Measurements from ENCODE around the gene PSMB8.
A peak's percentile ranks its signal among the peaks of the same experiment; 100 is the strongest.
"Not testable (repeated sequence)": the region's sequence is repeated elsewhere in the genome, so short reads cannot be mapped to it uniquely, and the experiment has no call there.

Gene PSMB8

DNA sequence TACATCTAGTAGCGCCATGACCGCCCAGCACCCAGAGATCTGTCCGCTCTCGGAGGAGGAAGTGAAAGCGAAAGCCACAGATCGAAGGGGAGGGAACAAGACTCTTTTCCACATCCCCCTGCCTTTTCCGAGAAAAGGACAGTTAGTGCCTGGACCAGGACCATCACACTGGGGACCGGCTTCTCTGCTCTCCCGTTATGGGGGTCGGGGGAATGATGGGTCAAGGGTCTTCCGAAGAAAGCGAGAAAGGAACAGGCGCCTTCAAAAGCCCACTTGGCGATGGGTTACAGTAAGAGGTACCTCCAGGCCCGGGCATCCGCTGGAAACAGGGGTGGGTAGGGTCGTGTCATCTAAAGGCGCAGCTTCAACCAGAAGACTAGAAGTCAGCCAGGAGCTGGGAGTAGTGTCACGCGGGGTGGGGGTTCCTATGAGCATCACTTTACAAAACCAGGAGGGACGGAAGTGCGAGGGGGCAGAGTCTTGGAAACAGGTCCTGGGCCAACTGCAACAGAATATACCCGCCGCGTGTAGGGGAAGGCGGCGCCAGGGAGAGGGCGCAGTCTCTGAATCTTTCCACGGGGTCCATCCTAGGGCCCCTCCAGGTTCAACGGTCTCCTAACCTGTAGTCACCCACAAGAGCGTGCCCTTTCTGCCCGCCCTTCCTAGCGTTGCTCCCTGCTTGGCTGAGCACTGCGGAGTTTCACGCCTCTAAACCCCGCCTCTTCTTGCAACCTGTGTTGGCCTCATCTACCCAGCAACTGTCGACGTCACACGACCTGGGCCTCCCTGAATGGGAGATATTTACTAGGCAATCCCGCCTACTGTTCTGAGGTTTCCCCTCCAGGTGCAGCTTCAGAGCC, at the start of gene PSMB8:
Gene PSMB8, minus strand, starts transcription at position 69 of the 860 bp plus-strand sequence. Its CDS starts 51 bp downstream, at position 18.
- peak; percentile 82 for DNase-seq

DNA sequence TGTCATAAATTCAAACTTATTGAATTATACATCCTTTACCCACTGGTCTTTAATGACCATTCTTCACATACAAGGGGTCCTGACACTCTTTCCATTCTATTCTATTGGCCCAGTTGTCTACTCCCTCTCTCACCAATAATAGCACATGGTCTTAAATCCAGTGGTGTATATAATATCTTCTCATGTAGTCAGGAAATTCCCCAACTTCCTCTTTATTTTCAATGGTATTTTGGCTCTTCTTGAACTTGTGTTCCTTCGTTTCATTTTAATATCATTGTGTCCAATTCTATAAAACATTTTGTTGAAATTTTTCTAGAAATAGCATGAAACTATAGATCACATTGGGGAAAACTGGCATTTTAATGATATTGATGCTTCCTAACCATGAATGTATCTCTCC, 47.0 kb upstream of the PSMB8 start:
- DNase-seq: no peak

DNA sequence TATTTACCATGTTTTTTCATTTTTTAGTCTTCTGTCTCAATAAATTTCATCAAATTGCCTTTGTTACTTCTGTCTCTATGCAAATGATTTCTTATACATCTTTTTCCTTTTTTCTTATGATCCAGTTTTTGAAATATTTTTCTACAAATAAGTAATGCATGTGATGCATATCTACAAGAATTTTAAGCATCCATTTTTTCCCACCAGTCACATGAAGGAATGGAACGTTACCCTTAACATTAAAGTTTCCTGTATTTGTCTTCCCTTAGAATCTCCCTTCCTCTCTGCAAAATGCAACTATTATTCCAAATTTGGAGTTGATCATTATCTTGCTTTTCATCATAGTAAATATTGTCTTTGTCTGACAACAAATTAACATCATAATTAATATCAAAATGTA, 45.7 kb upstream of the PSMB8 start:
- DNase-seq: no peak

DNA sequence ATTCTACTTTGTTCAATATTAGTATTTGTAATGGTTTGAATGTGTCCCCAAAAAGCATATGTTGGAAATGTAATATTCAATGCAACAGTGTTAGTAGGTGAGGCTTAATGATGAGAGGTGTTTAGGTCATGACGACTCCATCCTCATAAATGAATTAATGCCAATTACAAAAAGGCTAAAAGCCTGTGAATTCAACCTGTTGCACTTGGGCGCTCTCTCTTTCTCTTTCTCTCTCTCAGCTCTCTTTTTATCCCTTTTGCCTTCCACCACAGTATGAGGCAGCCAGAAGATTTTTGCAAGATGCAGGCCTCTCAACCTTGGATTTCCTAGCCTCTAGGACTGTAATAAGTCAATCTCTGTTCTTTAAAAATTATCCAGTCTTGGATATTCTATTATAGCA, 44.7 kb upstream of the PSMB8 start:
- no peak for DNase-seq

DNA sequence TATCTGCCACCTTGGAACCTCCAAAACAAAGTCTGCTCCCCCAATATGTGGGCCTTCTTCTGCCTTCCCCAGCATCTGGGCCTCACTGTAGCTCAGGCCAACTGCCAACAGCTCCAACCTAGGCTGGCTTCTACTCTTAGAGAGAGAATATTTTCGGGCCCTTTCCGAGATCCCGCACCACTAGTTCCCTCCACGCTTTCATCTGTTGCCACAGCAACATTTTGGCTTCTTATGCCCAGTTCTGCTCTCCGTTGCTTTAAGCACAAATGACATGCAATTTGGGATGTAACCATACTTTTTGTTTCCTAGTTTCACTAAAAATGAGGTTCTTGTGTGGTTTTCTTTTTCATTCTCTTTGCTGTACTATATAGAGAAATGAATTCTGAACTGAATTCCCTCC, 43.8 kb upstream of the PSMB8 start:
- no peak for DNase-seq

DNA sequence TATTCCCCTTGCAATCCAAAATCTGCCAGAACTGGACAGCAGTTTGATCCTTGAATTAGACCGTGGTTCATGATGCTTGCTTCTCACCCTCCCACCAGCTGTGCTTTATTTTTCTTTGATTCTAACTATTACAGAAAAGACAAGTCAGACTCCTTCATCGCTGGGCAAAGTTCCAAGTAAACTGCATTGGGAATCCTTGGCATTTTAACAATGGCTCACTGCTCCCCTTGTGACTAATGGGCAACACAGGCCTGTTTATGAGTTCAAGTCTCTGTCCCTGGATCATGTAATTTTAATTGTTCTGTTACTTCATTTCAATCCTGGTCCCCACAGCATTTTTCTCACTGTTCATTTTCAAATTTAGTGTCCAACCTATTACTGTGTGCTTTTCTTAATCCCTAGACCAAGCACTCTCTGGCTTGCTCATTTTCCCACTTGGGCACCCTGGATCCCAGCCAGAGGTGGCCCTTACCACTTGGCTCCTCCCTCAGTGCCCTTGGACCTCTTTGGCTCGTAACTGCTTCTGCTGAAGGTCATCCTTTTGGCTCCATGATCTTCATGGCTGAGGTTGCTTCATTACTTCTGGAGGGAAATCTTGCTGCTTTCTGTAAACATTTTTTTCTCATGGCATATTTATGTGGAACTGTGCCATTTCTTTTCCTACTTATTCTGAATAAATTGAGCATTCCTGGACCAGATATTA, 43.0 kb upstream of the PSMB8 start:
- no peak for DNase-seq

DNA sequence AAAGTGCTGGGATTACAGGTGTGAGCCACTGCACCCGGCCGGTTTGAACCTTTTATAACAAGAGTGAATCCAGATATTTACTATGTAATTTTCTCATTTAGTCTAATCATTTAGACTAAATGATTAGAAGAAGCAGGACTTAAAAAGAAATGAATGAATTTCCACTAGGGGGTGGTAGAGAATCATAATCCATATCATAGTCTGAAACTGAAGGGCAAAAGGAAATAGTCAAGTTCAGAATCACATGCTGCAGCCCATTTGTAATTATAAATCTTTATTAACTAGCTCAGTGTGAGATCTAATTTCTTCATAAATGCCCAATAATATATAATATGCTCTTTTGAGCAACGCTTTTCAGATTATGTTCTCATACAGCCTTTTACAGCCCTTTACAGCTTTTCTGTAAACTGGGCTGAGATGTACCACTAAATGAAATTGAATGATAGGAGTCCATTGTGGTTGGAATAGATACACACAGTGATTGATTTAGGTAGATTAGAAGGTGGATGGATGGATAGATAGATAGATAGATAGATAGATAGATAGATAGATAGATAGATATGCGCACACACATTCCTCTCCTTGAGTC, 41.9 kb upstream of the PSMB8 start:
- peak; percentile 53 for DNase-seq

DNA sequence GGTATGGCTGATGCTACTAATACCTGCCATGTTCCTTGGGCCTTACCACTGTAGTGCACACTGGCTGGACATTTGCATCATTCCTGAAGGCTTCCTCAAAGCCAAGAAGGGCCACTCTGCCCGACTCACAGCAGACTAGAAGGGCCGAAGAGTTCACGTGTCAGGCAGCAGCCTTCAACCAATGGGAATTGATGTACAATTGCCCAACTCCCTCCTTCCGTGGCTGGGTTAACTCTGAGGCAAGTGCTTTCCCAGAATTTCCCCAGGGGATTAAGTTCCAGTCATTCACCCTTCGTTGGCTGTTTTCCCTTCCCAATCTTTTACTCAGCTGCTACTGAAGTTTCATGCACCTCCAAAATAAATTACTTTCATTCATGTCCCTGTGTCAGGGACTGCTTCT, 39.9 kb upstream of the PSMB8 start:
- no peak for DNase-seq

DNA sequence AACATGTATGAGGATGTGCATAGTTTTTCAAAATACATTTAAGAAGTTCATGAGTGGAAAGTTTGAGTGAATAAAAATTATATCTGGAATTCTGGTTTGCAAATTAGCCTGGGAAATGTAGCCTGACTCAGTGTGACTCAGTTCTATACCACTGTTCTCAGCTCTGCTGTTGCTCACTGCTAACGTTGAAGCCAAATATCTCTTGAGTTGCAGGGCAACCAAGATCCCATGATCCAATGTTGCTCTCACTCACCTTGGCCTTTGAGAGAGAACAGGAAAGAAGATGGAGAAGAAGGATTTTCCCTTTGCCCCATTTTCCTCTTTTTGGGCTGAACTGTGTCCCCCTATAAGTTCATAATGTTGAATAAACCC, 39.0 kb upstream of the PSMB8 start:
- no peak for DNase-seq

DNA sequence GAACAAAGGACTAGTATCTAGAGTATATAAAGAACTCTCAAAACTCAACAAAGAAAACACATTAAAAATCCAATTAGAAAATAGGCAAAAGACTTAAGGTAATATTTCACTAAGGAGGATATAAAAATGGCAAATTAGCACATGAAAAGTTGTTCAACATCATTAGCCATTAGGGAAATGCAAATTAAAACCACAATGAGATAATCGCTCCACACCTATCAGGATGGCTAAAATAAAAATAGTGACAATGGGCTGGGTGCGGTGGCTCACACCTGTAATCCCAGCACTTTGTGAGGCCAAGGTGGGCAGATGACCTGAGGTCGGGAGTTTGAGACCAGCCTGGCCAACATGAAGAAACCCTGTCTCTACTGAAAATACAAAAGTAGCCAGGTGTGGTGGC, 37.1 kb upstream of the PSMB8 start:
- not testable (repeated sequence) for DNase-seq

DNA sequence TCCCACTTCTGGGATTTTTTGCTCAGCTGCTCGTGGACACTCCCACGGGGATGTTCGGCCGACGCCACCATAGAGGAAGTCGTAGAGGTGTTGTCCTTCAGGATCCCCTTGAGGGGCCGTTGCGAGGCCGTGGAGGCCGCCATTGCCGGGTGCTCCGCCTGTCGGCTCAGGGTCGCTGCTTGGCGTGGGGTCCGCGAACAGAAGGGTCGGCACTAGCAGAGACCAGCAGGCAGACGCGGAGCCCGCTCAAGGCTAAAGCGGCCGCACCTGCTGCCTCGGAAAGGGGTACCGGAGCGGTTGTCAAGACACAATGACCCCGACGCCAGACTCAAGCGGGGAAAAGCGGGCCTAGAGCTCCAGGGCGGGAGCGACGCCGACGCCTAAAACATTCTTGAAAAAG, 35.8 kb upstream of the PSMB8 start:
- no peak for DNase-seq

DNA sequence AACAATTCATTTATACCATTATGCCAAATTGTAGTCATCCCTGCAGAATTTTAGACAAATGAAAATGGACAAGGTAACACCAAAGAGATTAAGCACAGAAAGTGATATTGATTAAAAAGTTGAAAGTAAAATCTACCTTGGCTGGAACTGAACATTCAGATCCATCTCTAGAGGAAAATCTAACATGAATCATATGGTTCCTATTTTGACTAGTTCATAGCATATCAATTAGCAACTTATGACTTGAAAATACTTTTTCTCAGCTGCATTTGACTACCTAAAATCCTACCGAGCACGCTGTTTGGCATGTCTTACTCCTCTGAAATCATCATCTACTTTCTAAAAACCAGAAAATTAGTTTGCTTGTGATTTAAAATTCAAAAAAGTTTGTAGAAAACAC, 32.8 kb upstream of the PSMB8 start:
- no peak for DNase-seq

DNA sequence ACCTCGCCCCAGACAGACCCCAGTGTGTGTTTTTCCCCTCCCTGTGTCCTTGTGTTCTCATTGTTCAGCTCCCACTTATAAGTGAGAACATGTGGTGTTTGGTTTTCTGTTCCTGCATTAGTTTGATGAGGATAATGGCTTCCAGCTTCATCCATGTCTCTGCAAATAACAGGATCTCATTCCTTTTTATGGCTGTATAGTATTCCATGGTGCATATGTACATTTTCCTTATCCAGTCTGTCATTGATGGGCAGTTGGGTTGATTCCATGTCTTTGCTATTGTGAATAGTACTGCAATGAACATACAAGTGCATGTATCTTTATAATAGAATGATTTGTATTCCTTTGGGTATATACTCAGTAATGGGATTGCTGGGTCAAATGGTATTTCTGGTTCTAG, 30.1 kb upstream of the PSMB8 start:
- DNase-seq: not testable (repeated sequence)

DNA sequence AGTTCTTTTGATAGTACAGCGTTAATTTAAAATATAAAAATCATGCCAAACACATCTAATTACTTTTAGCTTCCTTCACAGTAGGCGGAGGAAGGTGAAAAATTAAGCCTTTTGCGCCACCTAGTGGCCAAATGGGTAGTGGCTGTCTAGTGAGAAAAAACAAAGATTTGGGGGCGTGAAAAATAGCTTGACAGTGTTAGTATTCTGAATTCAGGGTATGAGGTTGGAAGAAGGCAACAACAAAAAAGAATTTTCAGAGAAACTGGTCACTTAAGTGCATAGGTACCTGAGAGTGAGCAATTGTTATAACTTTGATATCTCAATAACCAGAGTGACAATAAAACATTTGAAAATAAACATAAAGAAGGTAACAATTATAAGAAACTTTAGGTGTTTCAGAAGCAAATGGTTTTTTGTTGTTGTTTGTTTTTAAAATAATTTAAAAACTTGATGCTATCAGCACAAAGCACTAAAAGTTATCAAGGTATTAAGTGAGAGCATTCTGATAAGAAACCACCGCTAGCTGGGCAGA, 24.5 kb upstream of the PSMB8 start:
- no peak for DNase-seq

DNA sequence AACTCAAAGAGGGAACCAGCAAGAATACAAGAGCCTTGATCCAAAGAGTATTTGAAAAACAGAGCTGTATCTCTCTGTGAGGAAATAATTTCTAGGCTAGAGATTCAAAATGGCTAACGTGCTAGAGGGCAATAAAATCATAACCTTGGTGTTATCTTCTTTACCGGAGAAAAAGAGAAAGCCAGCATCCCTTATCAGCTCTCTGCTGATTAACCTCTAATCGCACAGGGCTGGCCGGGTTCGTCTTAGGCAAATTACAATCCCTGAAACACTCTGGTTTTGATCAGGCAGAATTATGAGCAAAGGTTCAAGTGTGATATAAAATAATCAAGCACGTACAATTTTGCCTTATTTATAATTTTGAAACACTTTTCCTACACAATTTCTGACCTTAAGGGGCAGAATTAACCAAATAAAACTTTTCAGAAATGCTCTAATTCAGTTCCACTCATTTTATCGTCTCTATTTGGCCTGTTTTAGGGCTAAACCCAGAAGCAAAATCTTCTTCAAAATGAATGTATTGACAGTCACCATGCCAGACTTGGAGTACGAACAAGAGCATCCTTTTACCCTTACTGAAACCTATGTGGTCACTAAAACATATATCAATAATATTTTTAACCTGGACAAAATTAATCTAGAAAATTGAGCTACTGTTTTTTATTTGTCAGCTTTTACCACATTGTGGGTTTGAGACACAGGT, 23.9 kb upstream of the PSMB8 start:
- DNase-seq: no peak

DNA sequence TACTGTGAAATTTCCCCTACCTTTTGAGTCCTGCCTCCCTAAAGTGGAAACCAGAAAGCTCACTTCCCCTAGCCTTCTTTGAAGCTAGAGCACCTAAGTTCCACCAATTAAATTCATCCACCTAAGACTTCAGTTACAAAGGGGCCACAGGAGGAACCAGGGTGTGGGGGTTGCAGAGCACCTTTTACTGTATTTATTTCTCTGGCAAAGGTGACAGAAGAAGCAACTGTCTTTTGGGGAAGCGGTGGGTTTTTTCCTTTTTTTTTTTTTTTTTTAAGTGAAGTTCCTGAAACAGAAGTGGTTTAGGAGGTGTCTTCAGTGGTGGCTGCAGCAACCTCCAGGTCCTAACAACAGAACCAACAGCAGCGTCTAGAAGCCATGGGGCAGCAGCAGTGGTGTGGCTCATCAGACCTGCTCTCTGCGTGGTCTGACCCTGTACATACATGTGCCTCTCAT, 23.2 kb upstream of the PSMB8 start:
- no peak for DNase-seq

DNA sequence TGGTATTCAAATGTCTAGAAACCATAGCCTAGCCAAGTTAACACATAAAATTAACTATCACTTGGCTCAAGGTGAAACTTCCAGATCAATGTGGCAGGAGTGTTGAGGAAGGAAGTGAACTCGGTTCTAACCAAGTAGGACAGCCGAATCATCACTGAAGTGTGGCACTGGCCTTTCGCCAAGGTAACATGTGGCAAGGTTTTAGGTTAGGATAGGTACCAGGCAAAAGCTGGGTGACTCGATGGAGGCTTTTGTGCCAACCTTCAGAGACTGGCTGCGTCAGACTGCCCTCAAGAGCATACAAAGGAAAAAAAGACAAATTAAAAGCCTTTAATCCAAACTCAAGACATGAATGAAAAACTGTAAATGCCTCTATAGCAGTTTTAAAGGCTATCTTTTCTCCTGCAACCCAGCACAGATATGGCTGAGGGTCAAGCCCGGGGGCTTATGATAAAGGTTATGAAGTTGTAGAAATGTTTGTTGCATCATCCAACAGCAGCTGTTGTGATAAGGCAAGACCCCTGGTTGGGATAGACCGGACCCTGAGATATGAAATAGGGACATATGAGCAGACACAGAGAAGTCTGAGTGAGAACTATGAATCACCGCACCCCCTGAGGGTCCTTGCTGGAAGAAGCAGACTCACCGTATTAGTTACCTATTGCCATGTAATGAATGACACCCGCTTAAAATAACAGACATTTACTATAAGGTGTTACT, 22.0 kb upstream of the PSMB8 start:
- no peak for DNase-seq

DNA sequence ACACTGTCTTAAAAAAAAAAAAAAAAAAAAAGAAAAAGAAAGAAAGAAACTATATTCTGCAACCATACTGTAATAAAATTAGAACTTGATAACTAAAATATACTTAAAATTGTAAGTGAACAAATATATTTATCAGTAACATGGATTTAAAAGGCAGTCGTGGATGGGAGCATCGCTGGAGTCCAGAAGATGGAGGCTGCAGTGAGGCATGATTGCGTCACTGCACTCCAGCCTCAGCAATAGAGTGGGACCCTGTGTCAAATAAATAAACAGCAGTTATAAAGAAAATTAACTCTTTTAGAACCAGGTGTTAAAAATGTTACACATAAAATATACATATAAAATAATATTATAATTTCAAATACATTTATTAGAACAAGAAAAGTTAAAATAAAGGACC, 18.9 kb upstream of the PSMB8 start:
- no peak for DNase-seq

DNA sequence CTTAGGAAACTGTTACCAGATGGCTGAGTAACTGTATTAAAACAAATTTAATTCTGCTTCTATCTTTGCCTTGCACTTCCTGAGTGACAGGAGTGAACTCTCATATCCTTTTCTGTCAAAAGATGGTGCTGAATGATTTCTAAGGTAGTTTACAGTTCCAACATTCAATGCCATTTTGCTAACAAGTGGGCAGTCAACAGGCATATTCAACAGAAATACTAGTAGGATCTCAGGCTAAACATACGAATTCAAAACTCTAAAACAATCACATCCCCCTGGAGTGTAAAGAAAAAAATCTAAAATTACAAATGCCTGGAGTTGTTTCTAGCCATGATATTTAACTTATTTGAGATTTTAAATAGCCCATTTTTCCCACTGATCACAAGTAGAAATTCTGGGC, 16.8 kb upstream of the PSMB8 start:
- no peak for DNase-seq

DNA sequence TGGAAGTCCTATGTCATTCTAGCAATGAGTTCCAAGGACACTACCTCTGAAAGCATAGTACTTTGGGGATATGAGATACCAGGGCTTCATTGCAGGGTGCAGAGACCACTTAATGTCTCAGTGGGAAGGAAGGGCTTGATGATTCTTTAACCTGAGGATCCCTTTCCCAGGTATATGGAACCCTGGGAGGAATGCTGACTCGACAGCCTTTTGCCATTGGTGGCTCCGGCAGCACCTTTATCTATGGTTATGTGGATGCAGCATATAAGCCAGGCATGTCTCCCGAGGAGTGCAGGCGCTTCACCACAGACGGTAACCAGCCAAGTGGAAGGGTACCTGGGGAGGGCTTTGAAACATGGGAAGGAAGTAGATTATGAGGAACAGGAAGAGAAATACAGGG, 14.3 kb upstream of the PSMB8 start:
- no peak for DNase-seq

DNA sequence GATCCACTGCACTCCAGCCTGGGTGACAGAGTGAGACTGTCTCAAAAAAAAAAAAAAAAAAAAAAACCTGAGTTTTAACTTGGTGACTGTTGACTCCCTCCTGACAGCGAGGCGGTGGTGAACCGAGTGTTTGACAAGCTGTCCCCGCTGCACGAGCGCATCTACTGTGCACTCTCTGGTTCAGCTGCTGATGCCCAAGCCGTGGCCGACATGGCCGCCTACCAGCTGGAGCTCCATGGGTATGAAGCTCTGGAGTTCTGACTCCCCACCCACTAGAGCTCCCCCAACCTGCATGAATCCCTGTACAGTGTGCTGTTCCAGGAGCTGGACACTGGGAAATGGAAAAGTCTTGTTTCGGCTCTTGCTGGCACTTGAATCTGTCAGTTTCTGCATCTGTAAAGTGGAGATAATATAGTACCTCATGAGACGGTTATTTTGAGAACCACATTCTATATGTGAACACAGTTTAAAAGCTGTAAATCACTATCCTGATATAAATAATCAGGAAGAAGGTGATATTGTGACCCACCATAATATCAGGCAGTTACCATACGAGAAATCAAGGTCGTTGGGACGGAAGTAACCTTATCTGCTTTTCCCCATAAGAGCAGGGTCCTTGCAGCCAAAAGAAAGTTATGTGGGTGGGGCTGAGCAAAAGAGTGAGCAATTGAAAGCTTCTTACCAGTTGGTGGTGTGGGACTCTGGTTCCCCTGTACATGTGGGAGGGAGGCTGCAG, 13.5 kb upstream of the PSMB8 start:
- DNase-seq: no peak

Measured in amniotic stem cell (primary cell).